GM21619 (cell line): ENCODE results near the gene MISP.

ENCODE experiments used
- ATAC-seq: cut with Tn5 transposase; IDR thresholded peaks from one replicate; pipeline ENCODE4 v1.9.1; 2021; ENCODE audit not compliant: unreplicated experiment

Gene MISP

GRCh38 chr19:771332-771785 is 20.4 kb downstream of the MISP start:
- no peak for ATAC-seq

- no peak for ATAC-seq
These were observed 21.2 kb downstream of the MISP start for GRCh38 chr19:772063-772462.

GRCh38 chr19:772730-773436 is 22.0 kb downstream of the MISP start:
- ATAC-seq = no peak

GRCh38 chr19:776549-776948 is 25.6 kb downstream of the MISP start:
- ATAC-seq = no peak

- ATAC-seq = no peak
These were observed 28.2 kb downstream of the MISP start for GRCh38 chr19:778910-779653.

- ATAC-seq = no peak
These were observed 30.0 kb downstream of the MISP start for GRCh38 chr19:780935-781334.

- no peak for ATAC-seq
These were observed 30.9 kb downstream of the MISP start for GRCh38 chr19:781800-782184.

- ATAC-seq = no peak
These were observed 31.4 kb downstream of the MISP start for GRCh38 chr19:782185-782877.

GRCh38 chr19:782878-783668 is 32.2 kb downstream of the MISP start:
- ATAC-seq = no peak

- ATAC-seq = no peak
These were observed 33.6 kb downstream of the MISP start for GRCh38 chr19:784541-784940.

GRCh38 chr19:787536-787935 is 36.6 kb downstream of the MISP start:
- no peak for ATAC-seq

GRCh38 chr19:788686-788982 is 37.7 kb downstream of the MISP start:
- no peak for ATAC-seq

GRCh38 chr19:788983-789700 is 38.2 kb downstream of the MISP start:
- ATAC-seq = no peak

- no peak for ATAC-seq
These were observed 38.8 kb downstream of the MISP start for GRCh38 chr19:789701-790060.

GRCh38 chr19:791007-791566 is 40.2 kb downstream of the MISP start:
- ATAC-seq = no peak

- ATAC-seq = no peak
These were observed 40.8 kb downstream of the MISP start for GRCh38 chr19:791567-792305.

GRCh38 chr19:792306-792885 is 41.5 kb downstream of the MISP start:
- ATAC-seq = no peak

GRCh38 chr19:793806-794205 is 42.9 kb downstream of the MISP start:
- no peak for ATAC-seq

GRCh38 chr19:795073-795611 is 44.2 kb downstream of the MISP start:
- ATAC-seq = no peak
